Measurements from ENCODE around the gene GASK1A. TPM values are rescaled to one million over a fixed set of nuclear protein-coding genes. Genes with fewer than 3 reads are reported as not detected.

Gene GASK1A
- total RNA-seq, 2 experiments from 2014 or later, result not detected

DNA sequence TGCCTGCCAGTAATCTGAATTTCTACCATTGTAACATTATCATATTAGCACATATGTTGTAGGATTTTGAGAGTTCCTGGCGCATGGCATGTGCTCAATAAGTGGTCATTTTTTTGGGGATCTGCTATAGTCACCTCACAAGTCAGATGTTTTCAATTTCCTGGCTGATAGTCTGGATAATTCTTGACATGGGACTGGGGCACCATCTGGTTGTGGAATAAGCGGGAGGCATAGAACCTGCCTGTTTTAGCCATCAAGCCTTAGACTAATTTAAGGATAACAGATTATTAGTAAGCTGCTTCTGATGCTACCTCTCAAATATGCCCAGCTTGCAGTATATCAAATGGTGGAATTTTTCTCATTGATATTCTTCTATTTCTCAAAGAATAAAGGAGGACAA, 39.1 kb downstream of the GASK1A start:
- H3K4me1 ChIP-seq (ENCODE audit: insufficient read depth, low read length, poor library complexity, severe bottlenecking), result no peaks in the 10 kb centered on the region
- intact Hi-C loops (cut with micrococcal nuclease; ENCODE audit: unreplicated experiment), result no loop called here
- BruUV-seq (replicated peaks), result no TSS peak
- no peaks in the 10 kb centered on the region for H3K9me2 ChIP-seq (ENCODE audit: insufficient read depth, low read length)
- no peak for DNase-seq (ENCODE audit: low spot score)
- H3K79me2 ChIP-seq (ENCODE audit: insufficient read depth, low read depth, low read length), result no peaks in the 10 kb centered on the region
- H3K36me3 ChIP-seq (ENCODE audit: insufficient read depth, low read length), result no peaks in the 10 kb centered on the region
- ChIA-PET CTCF (ENCODE audit: unreplicated experiment) (no interaction called here), POLR2A (no interaction called here)
- H3K4me3 ChIP-seq (ENCODE audit: low read depth, low read length, poor library complexity, severe bottlenecking), result no peak overlapping the region
- H3K27ac ChIP-seq (ENCODE audit: low read depth, low read length, poor library complexity, severe bottlenecking), result no peak overlapping the region
- peaks cover 22% of the 10 kb centered on the region; the same call in 1 of the 2 replicates for H3K9me3 ChIP-seq (ENCODE audit: low read length)
- no peak for TF ChIP-seq EZH2phosphoT487 (IDR thresholded peaks at IDR 0.05; ENCODE audit: borderline replicate concordance, low read depth, low read length)
- TF ChIP-seq, protein P1, sequence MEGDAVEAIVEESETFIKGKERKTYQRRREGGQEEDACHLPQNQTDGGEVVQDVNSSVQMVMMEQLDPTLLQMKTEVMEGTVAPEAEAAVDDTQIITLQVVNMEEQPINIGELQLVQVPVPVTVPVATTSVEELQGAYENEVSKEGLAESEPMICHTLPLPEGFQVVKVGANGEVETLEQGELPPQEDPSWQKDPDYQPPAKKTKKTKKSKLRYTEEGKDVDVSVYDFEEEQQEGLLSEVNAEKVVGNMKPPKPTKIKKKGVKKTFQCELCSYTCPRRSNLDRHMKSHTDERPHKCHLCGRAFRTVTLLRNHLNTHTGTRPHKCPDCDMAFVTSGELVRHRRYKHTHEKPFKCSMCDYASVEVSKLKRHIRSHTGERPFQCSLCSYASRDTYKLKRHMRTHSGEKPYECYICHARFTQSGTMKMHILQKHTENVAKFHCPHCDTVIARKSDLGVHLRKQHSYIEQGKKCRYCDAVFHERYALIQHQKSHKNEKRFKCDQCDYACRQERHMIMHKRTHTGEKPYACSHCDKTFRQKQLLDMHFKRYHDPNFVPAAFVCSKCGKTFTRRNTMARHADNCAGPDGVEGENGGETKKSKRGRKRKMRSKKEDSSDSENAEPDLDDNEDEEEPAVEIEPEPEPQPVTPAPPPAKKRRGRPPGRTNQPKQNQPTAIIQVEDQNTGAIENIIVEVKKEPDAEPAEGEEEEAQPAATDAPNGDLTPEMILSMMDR (conservative IDR thresholded peaks at IDR 0.05; ENCODE audit: low read length), result no peak
- H4K20me1 ChIP-seq (ENCODE audit: insufficient read depth, low read length), result no peaks in the 10 kb centered on the region
- no peak overlapping the region for H3K4me2 ChIP-seq (ENCODE audit: low read length)
- H2AFZ ChIP-seq (ENCODE audit: low read length), result no peak overlapping the region

DNA sequence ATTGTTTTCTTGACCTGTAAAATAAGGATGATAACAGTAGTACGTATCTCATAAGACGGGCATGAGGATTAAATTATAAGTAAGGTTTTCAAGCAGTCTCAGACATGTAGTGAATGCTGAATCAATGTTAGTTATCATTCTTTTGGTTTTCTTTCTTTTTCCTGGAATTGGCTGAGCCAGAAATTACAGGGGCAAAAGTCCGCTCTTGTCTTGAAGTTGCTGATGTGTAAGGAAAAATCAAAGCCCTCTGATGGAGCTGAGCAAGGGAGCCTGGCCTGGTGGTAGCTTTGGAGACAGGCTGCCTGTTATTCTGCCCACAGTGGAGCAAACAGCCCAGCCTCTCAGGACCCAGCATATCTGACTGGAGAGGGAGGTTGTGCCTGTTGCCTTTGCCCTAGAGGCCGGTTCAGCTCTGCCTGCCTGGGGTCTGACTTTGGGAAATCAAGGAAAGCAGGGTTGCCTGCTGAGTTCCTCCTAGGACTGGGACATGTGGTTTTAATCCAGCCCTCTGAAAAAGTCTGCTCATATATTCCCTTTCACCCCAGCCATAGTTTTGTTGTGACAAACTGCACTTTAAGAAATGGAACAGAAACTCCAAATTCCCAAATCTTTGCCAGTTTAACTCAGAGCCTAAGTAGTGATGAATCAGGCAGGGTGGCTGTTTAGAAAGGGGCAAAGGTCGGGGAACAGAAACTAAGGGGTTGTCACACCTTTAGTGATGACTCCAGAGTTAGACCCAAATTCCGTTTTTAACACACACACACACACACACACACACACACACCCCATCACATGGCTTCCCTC, 40.1 kb downstream of the GASK1A start:
- CTCF ChIA-PET (ENCODE audit: unreplicated experiment), result no interaction called here
- H3K9me2 ChIP-seq (ENCODE audit: insufficient read depth, low read length), result no peaks in the 10 kb centered on the region
- no TSS peak for BruUV-seq (replicated peaks)
- no peak overlapping the region for H3K4me3 ChIP-seq (ENCODE audit: low read depth, low read length, poor library complexity, severe bottlenecking)
- H3K4me1 ChIP-seq (ENCODE audit: insufficient read depth, low read length, poor library complexity, severe bottlenecking), result no peaks in the 10 kb centered on the region
- H4K20me1 ChIP-seq (ENCODE audit: insufficient read depth, low read length), result no peaks in the 10 kb centered on the region
- no peak for DNase-seq (ENCODE audit: low spot score)
- H3K36me3 ChIP-seq (ENCODE audit: insufficient read depth, low read length), result no peaks in the 10 kb centered on the region
- intact Hi-C loops (cut with micrococcal nuclease; ENCODE audit: unreplicated experiment), result no loop called here
- no peak overlapping the region for H3K27ac ChIP-seq (ENCODE audit: low read depth, low read length, poor library complexity, severe bottlenecking)
- H3K4me2 ChIP-seq (ENCODE audit: low read length), result no peak overlapping the region
- no peak overlapping the region for H2AFZ ChIP-seq (ENCODE audit: low read length)
- POLR2A ChIA-PET, result no interaction called here
- TF ChIP-seq, protein P1 (conservative IDR thresholded peaks at IDR 0.05; ENCODE audit: low read length), result no peak
- TF ChIP-seq EZH2phosphoT487 (IDR thresholded peaks at IDR 0.05; ENCODE audit: borderline replicate concordance, low read depth, low read length), result no peak
- no peaks in the 10 kb centered on the region for H3K79me2 ChIP-seq (ENCODE audit: insufficient read depth, low read depth, low read length)
- 0 out of 2 replicates have a peak, but pooled peaks cover 14% of the 10 kb centered on the region for H3K9me3 ChIP-seq (ENCODE audit: low read length)

DNA sequence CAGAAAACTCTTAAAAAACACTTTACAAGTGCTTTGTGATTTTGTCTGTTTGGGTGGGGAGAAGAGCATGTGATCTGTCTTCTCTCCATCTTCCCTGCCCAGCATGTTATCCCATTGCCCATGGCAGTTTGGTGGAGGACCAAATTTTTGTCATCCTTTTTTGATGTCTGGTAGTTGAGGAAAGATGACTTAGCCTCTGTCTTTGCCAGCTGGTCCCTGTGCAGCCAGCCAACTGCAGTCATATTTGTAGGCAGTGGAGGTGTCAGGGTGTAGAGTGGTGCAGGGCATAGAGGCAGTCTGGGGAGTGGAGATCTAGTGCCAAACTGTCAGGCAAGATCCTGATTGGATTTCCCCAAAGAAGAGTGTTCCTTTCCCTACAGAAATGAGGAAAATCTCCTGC, 40.7 kb downstream of the GASK1A start:
- Histone ChIP-seq H3K4me1 (ENCODE audit: insufficient read depth, low read length, poor library complexity, severe bottlenecking) (no peaks in the 10 kb centered on the region), H3K79me2 (ENCODE audit: insufficient read depth, low read depth, low read length) (no peaks in the 10 kb centered on the region), H3K27ac (ENCODE audit: low read depth, low read length, poor library complexity, severe bottlenecking) (no peak overlapping the region), H4K20me1 (ENCODE audit: insufficient read depth, low read length) (no peaks in the 10 kb centered on the region), H3K9me2 (ENCODE audit: insufficient read depth, low read length) (no peaks in the 10 kb centered on the region), H3K36me3 (ENCODE audit: insufficient read depth, low read length) (no peaks in the 10 kb centered on the region), H3K4me2 (ENCODE audit: low read length) (no peak overlapping the region), H3K4me3 (ENCODE audit: low read depth, low read length, poor library complexity, severe bottlenecking) (no peak overlapping the region), H2AFZ (ENCODE audit: low read length) (no peak overlapping the region), H3K9me3 (ENCODE audit: low read length) (0 out of 2 replicates have a peak, but pooled peaks cover 14% of the 10 kb centered on the region)
- BruUV-seq (replicated peaks), result no TSS peak
- POLR2A ChIA-PET, result no interaction called here
- TF ChIP-seq, protein P1 (conservative IDR thresholded peaks at IDR 0.05; ENCODE audit: low read length), result no peak
- no peak for TF ChIP-seq EZH2phosphoT487 (IDR thresholded peaks at IDR 0.05; ENCODE audit: borderline replicate concordance, low read depth, low read length)
- intact Hi-C loops (cut with micrococcal nuclease; ENCODE audit: unreplicated experiment), result no loop called here
- no peak for DNase-seq (ENCODE audit: low spot score)
- CTCF ChIA-PET (ENCODE audit: unreplicated experiment), result no interaction called here

Data from OCI-LY7 (cell line).